SK-N-SH treated with all-trans-retinoic acid at 6 μM for 48 hours (cell line): Measurements from ENCODE around the gene TLCD3A.
"Not testable (repeated sequence)": the region's sequence is repeated elsewhere in the genome, so short reads cannot be mapped to it uniquely, and the experiment has no call there.

Source experiments
- PATZ1 ChIP-seq: fragments of 250-450 bp; sonication (Bioruptor Pico); IDR thresholded peaks from 2 replicates; pipeline ENCODE4 v1.8.0; 2020; ENCODE audit warnings: mild to moderate bottlenecking, moderate library complexity, borderline replicate concordance
- RARB ChIP-seq: fragments of 250-450 bp; sonication (Bioruptor Pico); IDR thresholded peaks from 2 replicates; pipeline ENCODE4 v1.8.0; 2021; ENCODE audit warnings: mild to moderate bottlenecking, moderate library complexity
- SNAI2 ChIP-seq: fragments of 250-450 bp; sonication (Bioruptor Pico); IDR thresholded peaks from 2 replicates; pipeline ENCODE4 v1.5.0; 2020; ENCODE audit warnings: mild to moderate bottlenecking, moderate library complexity
- TCF4 ChIP-seq: fragments of 250-450 bp; sonication (Bioruptor Pico); IDR thresholded peaks from 2 replicates; pipeline ENCODE4 v1.8.0; 2021; ENCODE audit warnings: mild to moderate bottlenecking, moderate library complexity, borderline replicate concordance
- TOX ChIP-seq: fragments of 250-450 bp; sonication (Bioruptor Pico); IDR thresholded peaks from 2 replicates; pipeline ENCODE4 v1.8.0; 2021; ENCODE audit warnings: mild to moderate bottlenecking, moderate library complexity, borderline replicate concordance
- ZC3H10 ChIP-seq: fragments of 250-450 bp; sonication (Bioruptor Pico); IDR thresholded peaks from 2 replicates; pipeline ENCODE4 v1.5.1; 2021; ENCODE audit warnings: mild to moderate bottlenecking, moderate library complexity
- ZFP3 ChIP-seq: fragments of 250-450 bp; sonication (Bioruptor Pico); IDR thresholded peaks from 2 replicates; pipeline ENCODE4 v1.5.0; 2020; ENCODE audit warnings: mild to moderate bottlenecking, moderate library complexity
- ZNF565 ChIP-seq: fragments of 450-650 bp; formaldehyde crosslinking; conservative IDR thresholded peaks from 2 replicates; pipeline ENCODE4 v1.5.0; 2020; ENCODE audit warnings: low read depth, mild to moderate bottlenecking, moderate library complexity
- ZNF70 ChIP-seq: fragments of 450-650 bp; formaldehyde crosslinking; IDR thresholded peaks from 2 replicates; pipeline ENCODE4 v1.5.0; 2020; ENCODE audit warnings: mild to moderate bottlenecking, moderate library complexity
- ZNF8 ChIP-seq: fragments of 450-650 bp; formaldehyde crosslinking; IDR thresholded peaks from 2 replicates; pipeline ENCODE4 v1.5.0; 2020; ENCODE audit warnings: mild to moderate bottlenecking, moderate library complexity

- TF ChIP-seq TOX (CRISPR knock-in tag); ZNF8 (CRISPR knock-in tag); ZFP3; PATZ1 (CRISPR knock-in tag); TCF4; SNAI2 (CRISPR knock-in tag); ZNF70 (CRISPR knock-in tag); ZNF565; RARB (CRISPR knock-in tag); ZC3H10 (CRISPR knock-in tag): not testable (repeated sequence)
These were observed 23.7 kb downstream of the TLCD3A start for GRCh38 chr17:756010-756567.
